Kidney (tissue), 14 donors: Measurements from ENCODE around the gene CTIF. TPM values are rescaled to one million over a fixed set of nuclear protein-coding genes. Genes with fewer than 3 reads are reported as not detected.

ENCODE experiments used
- DNase-seq, 5 donors: peaks; one replicate each; pipeline ENCODE4 v3.0.0-alpha.2; 2013 to 2020
- FAIRE-seq: peaks from 2 replicates; lab custom pipeline; 2012; peaks lifted over from hg19 to GRCh38; lab: Jason Lieb, UNC
- H3K27ac ChIP-seq, 2 donors: one replicate each; pipeline ENCODE4 v1.7.0; 2013; ENCODE audit warnings: low read depth in 2 of 2, low read length in 2 of 2, inconsistent platforms in 1 of 2
- H3K27me3 ChIP-seq: one replicate; pipeline ENCODE4 v1.7.1; 2013; ENCODE audit warnings: low read length, inconsistent platforms; ENCODE audit not compliant: control insufficient read depth, insufficient read depth
- H3K36me3 ChIP-seq, 3 donors: one replicate each; pipeline versions ENCODE4 v1.7.0 to v1.7.1; 2013; ENCODE audit warnings: low read length in 3 of 3, control low read depth in 1 of 3, inconsistent platforms in 1 of 3; ENCODE audit not compliant: insufficient read depth in 3 of 3, control insufficient read depth in 2 of 3
- H3K4me1 ChIP-seq, 3 donors: one replicate each; pipeline versions ENCODE4 v1.7.0 to v1.7.1; 2013; ENCODE audit warnings: low read length in 3 of 3, inconsistent platforms in 1 of 3, low read depth in 1 of 3; ENCODE audit not compliant: control insufficient read depth in 2 of 3, insufficient read depth in 2 of 3
- H3K4me3 ChIP-seq, 3 donors: one replicate each; pipeline versions ENCODE4 v1.7.0 to v1.8.1; 2013; ENCODE audit warnings: low read length in 3 of 3, control low read depth in 1 of 3, inconsistent platforms in 1 of 3
- H3K9ac ChIP-seq, 3 donors: one replicate each; pipeline versions ENCODE4 v1.7.0 to v1.7.1; 2013; ENCODE audit warnings: low read length in 3 of 3, control low read depth in 1 of 3, inconsistent platforms in 1 of 3
- H3K9me3 ChIP-seq, 3 donors: one replicate each; pipeline versions ENCODE4 v1.7.0 to v1.7.1; 2013; ENCODE audit warnings: low read length in 3 of 3, control low read depth in 1 of 3, inconsistent platforms in 1 of 3; ENCODE audit not compliant: control insufficient read depth in 2 of 3, insufficient read depth in 1 of 3
- intact Hi-C: fragments of 100-400 bp; cut with DNase I; formaldehyde crosslinking; loops from one replicate; pipeline ENCODE4 v1.11.1; 2022
- polyA plus RNA-seq: library from polyadenylated mRNA; stranded (reverse); fragments of 350-450 nt; fragmentation: Illumina TruSeq; extraction: RNeasy Lipid Tissue Mini Kit (QIAGEN cat#74804); gene quantifications from one replicate; pipeline ENCODE4 v1.2.3, GENCODE V29; 2014; ENCODE audit warnings: low read depth, low replicate concordance; ENCODE audit not compliant: insufficient read depth
- total RNA-seq: library from RNA; stranded (reverse); fragmentation: NEBNext Ultra II Directional; extraction: Animal tissue kit (Norgen Biotek cat#: 25700); gene quantifications from one replicate; pipeline ENCODE4 v1.2.1, GENCODE V29; 2021
- TF ChIP-seq, protein P1 (sequence below): IDR thresholded peaks from 3 replicates; pipeline ENCODE4 v1.5.1; 2012; ENCODE audit warnings: mild to moderate bottlenecking, moderate library complexity, borderline replicate concordance; ENCODE audit not compliant: insufficient read depth; ENCODE audit errors: extremely low read depth
- donor health status: control.
- donor health status: control.
- donor health status: control.
- donor health status: control.
- donor health status: control.
- donor health status: DM: yes; HTN: yes; CAD: no.
- donor health status: Normal renal cell carcinoma (clear cell type).

CTIF gene
- total and polyA plus RNA-seq, 2 donors from 2014 or later = 37.3 to 41.9 TPM

DNA sequence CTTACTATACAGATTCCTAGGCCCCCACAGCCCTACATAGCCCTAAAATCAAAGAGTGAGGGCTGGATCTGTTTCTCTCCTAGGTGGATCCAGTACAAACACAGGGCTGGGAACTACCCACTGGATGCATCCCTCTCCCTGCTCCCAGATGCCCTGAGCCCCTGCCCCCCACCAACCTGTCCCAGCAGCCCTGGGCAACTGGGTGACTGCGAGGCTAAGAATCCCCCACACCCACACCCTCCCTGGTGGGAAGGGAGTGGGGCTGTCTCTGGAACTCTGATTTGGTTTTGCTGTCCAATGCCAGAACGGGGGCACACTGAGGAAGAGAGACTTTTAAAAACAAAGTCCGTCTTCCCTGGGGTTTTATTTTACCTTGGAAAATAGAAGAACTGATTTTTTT, 298.8 kb downstream of the CTIF start:
- peaks cover 5 to 44% (median 8%) of the 10 kb centered on the region in 3 donors for H3K4me1 ChIP-seq
- intact Hi-C loops = loop anchor here (10.0 kb wide), 1 partner anchor 57 kb away; no protein-coding TSS in a partner anchor
- DNase-seq = peak in 1 of 5 donors; percentile 46
- no peak overlapping the region for H3K9ac ChIP-seq
- TF ChIP-seq, protein P1, sequence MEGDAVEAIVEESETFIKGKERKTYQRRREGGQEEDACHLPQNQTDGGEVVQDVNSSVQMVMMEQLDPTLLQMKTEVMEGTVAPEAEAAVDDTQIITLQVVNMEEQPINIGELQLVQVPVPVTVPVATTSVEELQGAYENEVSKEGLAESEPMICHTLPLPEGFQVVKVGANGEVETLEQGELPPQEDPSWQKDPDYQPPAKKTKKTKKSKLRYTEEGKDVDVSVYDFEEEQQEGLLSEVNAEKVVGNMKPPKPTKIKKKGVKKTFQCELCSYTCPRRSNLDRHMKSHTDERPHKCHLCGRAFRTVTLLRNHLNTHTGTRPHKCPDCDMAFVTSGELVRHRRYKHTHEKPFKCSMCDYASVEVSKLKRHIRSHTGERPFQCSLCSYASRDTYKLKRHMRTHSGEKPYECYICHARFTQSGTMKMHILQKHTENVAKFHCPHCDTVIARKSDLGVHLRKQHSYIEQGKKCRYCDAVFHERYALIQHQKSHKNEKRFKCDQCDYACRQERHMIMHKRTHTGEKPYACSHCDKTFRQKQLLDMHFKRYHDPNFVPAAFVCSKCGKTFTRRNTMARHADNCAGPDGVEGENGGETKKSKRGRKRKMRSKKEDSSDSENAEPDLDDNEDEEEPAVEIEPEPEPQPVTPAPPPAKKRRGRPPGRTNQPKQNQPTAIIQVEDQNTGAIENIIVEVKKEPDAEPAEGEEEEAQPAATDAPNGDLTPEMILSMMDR = no peak
- no peaks in the 10 kb centered on the region for H3K36me3 ChIP-seq
- H3K4me3 ChIP-seq = no peak overlapping the region
- no peaks in the 10 kb centered on the region for H3K27me3 ChIP-seq
- no peaks in the 10 kb centered on the region for H3K9me3 ChIP-seq
- no peak for FAIRE-seq
- H3K27ac ChIP-seq = no peak overlapping the region

DNA sequence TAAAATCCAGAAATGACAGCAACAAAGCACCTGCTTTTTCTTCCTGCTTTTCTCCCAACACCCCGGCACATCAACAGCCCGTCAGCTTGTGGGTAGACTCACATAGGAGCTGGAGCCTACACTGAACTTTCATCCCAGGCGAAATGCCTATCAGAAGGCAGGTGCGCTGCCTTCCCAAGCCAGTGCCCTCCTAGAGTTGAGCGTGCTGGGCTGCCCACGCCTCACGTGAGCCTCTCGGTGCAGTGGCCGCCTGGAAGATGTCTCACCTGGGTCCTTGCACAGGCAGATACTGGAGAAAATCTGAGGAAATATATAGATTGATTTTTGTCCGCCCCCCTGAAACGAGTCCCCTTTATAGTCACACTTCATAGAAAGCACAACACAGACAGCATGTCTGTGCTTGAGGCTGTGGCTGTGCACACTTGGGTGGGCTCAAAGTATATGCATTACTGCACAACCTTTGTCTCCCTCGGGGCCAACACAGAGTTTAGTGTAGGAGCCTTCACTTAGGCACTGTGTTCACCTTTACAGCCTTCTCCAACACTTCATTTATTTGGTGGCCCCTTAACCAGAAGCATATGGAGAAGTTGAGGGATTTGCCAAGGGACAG, 299.4 kb downstream of the CTIF start:
- H3K4me3 ChIP-seq = no peak overlapping the region
- no peak overlapping the region for H3K9ac ChIP-seq
- H3K36me3 ChIP-seq = no peaks in the 10 kb centered on the region
- H3K4me1 ChIP-seq = peaks cover 5 to 42% (median 8%) of the 10 kb centered on the region in 3 donors
- intact Hi-C loops = loop anchor here (10.0 kb wide), 1 partner anchor 57 kb away; no protein-coding TSS in a partner anchor
- TF ChIP-seq, protein P1 = no peak
- peak in 1 of 5 donors; percentile 49 for DNase-seq
- no peaks in the 10 kb centered on the region for H3K27me3 ChIP-seq
- H3K27ac ChIP-seq = no peak overlapping the region
- no peak for FAIRE-seq
- no peaks in the 10 kb centered on the region for H3K9me3 ChIP-seq

DNA sequence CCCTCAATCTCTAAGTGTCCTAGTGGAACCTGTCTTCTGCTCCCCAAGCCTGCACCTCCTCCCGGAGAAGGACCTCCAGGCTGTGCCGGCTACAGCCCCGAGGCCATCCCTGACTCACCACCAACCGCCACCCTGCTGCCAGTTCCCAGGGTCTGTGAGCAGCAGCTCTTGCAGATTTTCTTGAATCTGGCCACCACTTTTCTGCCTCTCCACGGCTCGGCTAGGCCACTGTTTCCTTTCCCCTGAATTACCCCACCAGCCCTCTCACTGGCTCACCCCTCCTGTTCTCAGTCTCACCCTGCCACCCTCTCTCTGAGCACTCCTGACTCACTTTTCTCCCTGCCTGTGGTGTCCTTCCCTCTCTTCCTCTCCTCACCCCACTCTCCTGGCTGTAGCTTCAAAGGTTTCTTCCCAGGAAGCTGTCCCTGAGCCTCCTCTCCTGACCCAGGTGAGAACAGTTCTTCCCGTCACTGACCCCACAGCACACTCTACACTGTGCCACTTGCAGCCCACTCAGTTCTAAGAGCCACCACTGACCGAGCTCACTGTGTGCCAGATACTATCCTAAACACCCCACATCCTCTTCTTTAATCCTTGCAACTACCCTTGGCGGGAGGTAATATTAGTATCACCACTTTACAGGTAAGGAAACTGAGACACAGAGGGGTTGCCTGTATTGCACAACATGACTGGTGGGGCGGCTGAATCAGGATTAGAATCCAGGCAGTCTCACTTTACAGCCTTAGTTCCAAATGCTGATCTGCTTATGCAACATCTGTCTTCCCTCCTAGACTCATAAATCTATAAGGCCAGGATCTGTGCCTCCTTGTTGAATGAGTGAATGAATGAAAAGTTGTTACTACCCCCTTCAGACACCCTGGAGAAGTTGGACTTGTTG, 300.3 kb downstream of the CTIF start:
- TF ChIP-seq, protein P1 = no peak
- H3K4me1 ChIP-seq = peaks cover 3 to 42% (median 11%) of the 10 kb centered on the region in 3 donors
- no peak overlapping the region for H3K4me3 ChIP-seq
- no peaks in the 10 kb centered on the region for H3K27me3 ChIP-seq
- H3K27ac ChIP-seq = peak overlapping the region; percentile 10 to 26
- H3K9me3 ChIP-seq = no peaks in the 10 kb centered on the region
- H3K36me3 ChIP-seq = no peaks in the 10 kb centered on the region
- FAIRE-seq = no peak
- intact Hi-C loops = loop anchor here (10.0 kb wide), 1 partner anchor 56 kb away; no protein-coding TSS in a partner anchor
- peak in 1 of 5 donors; percentile 71 for DNase-seq
- H3K9ac ChIP-seq = no peak overlapping the region
